Stimulated activated CD4-positive, alpha-beta T cell treated with anti-CD3 and anti-CD28 coated beads, Interleukin-1b, Interleukin-23, amount 100 ng/mL, for 48 hours (primary cell): ENCODE measurements around the gene KAT7.
A peak's percentile ranks its signal among the peaks of the same experiment; 100 is the strongest.

Experiments used
- DNase-seq: peaks from one replicate; pipeline ENCODE4 v3.0.0-alpha.2; 2020

The KAT7 gene

GRCh38 chr17:49873466-49873865, 85.0 kb downstream of the KAT7 start:
- DNase-seq: no peak

- DNase-seq: no peak
Measured at GRCh38 chr17:49873926-49874325, 85.4 kb downstream of the KAT7 start.

- no peak for DNase-seq
Measured at GRCh38 chr17:49874911-49875310, 86.4 kb downstream of the KAT7 start.

DNA sequence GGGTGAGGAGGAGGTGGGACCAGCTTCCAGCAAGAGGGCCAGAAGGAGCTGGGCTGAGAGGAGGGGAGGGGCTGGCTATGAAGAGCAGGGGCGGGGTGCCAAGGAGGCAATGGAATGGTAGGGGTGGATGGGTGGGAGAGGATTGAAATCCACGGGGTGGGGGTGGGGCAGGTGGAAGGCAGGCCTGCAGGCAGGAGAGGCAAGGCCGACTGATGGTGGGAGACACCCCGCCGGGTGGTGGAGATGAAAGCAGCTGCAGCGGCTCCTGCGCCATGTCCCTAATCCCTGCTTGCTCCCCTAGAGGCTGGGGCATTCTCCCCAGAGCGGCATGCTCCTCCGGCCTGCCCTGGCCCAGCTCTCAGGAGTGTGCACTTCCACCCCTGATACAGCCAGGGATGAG, 87.2 kb downstream of the KAT7 start:
- no peak for DNase-seq

DNA sequence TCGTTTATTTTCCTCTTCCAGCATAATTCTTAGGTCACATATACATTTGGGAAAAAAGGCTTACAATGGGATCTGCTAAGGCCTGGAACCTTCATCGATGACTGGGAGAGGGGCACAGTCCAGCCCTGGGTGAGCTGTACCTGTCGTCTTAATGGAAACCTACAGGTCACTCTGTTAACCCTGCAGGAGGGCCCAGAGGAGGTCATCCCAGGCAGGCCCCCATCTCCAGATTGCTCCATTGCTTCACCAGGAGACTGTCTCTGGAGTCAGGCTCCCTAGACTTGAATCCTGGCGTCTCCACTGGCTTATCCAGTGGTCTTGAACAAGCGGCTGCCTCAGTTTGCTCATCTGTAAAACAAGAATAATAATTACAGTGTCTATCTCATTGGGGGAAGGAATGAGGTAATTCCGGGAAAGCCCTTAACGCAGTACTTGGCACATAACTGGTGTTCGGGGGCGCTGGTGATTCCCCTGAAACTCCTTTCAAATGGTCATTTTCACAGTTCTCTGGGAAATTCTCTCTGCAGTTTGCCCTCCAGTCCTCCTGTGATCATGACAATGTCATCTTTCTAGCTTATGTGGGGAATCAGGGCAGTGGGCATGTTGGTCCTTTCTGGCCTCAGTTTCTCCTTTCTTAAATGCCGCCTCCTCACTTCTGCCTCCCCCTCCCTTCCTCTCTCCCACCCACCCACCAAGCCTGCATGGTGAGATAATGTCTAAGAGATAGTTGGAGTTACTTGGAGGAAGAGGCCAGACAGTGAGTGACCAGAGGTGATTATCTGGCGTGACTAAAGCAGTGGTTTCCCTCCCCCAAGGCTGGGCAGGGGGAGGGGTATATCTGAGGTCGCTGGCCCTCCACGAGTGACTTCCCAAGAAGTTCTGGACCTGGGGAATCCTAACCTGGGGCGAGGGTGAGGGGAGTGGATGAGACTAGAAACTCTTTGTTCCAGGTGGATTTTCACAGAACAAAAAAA, 90.7 kb downstream of the KAT7 start:
- DNase-seq: no peak

- DNase-seq: peak; percentile 72
Measured at GRCh38 chr17:49880291-49881053, 92.0 kb downstream of the KAT7 start.

- no peak for DNase-seq
Measured at GRCh38 chr17:49881054-49881402, 92.5 kb downstream of the KAT7 start.

- DNase-seq: no peak
Measured at GRCh38 chr17:49882434-49882833, 94.0 kb downstream of the KAT7 start.
